NCI-H2196 treated with DMSO at 0.1 percent for 48 hours (cell line): ENCODE measurements around the gene NDC1.
"Not testable (repeated sequence)": the region's sequence is repeated elsewhere in the genome, so short reads cannot be mapped to it uniquely, and the experiment has no call there.

ENCODE experiments used
- DNase-seq: peaks from one replicate; lab custom pipeline; 2025; ENCODE audit not compliant: unreplicated experiment; lab: John Stamatoyannopoulos, UW

The NDC1 gene, protein sequence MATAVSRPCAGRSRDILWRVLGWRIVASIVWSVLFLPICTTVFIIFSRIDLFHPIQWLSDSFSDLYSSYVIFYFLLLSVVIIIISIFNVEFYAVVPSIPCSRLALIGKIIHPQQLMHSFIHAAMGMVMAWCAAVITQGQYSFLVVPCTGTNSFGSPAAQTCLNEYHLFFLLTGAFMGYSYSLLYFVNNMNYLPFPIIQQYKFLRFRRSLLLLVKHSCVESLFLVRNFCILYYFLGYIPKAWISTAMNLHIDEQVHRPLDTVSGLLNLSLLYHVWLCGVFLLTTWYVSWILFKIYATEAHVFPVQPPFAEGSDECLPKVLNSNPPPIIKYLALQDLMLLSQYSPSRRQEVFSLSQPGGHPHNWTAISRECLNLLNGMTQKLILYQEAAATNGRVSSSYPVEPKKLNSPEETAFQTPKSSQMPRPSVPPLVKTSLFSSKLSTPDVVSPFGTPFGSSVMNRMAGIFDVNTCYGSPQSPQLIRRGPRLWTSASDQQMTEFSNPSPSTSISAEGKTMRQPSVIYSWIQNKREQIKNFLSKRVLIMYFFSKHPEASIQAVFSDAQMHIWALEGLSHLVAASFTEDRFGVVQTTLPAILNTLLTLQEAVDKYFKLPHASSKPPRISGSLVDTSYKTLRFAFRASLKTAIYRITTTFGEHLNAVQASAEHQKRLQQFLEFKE

DNA sequence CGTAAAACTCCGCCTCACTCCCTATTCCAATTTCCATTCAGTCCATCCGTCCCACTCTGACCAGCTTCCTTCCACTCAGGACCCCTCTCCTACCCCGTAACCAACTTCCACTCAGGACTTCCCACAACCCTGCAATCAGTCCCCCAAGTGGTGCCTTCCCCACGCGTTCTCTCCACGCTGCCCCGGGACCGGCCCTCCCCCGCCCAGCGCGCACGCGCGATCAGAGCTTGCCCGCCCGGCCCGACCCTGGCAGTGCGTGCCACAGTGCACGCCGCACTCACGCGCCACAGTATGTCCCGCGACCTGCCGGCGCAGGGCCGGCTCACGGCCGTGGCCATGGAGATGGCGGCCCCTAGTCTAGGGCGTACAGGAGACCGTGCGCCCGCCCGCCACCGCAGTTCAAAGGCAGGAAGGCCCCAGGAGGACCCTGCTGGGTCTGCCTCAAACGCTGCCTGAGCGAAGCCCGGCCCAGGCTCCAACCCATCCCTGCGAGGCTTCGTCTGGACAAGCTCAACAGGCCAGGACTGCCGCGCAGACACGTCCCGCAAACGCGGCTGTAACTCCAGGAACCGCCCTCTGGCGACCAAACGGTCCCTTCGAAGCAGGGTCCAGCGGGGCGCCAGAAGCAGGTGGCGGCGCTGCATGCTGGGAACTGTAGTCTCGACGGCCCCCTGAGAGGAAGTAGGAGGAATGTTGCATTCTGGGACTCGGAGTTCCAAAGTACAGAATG, at the start of gene NDC1:
Gene NDC1 (minus strand): TSS at position 373 of the 730 bp plus-strand sequence. CDS start 35 bp downstream, at position 338.
- peak; percentile 94 for DNase-seq

DNA sequence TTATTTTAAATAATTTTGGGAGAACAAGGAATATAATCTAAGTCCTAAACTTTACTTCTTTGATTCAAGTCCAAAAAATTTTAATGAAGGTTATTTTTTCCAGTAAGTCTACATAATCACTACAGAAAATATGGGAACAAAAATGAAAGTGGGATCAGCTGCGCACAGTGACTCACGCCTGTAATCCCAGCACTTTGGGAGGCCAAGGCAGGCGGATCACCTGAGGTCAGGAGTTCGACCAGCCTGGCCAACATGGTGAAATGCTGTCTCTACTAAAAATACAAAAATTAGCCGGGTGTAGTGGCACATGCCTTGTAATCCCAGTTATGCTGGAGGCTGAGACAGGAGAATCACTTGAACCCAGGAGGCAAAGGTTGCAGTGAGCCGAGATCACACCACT, 45.5 kb upstream of the NDC1 start:
- not testable (repeated sequence) for DNase-seq

DNA sequence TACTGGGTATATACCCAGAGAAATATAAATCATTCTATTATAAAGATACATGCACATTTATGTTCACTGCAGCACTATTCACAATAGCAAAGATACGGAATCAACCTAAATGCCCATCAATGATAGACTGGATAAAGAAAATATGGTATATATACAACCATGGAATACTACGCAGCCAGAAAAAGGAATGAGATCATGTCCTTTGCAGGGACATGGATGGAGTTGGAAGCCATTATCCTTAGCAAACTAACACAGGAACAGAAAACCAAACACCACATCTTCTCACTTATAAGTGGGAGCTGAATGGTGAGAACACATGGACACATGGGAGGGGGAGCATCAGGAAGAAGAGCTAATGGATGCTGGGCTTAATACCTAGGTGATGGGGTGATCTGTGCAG, 43.8 kb upstream of the NDC1 start:
- not testable (repeated sequence) for DNase-seq

DNA sequence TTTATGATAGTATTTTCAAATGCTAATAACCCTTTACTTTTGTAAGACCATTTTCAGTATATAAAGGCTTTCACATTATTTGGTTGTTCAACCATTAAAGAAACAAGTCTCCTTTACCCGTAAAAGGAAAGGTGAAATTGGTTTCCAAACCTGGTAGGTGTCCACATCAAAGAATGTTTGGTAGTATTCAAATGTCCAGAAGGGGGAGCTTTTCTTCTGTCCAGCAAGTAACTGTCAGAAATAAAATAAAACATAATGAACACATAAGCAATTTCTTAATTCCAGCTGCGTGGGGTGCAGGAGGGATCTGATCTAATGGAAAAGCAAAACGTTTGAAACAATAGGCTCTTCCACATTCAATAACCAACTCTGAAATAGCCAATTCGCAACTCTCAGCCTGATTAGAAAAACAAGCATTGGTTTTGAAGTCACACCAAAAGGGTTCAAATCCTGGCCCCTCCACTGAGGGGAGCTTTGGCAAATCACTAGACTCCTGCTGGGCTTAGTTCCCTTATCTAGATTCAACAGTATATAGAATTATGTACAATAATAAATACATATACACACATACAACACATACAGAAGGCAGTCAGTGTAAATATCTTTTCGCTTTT, 40.5 kb upstream of the NDC1 start:
- peak; percentile 21 for DNase-seq

DNA sequence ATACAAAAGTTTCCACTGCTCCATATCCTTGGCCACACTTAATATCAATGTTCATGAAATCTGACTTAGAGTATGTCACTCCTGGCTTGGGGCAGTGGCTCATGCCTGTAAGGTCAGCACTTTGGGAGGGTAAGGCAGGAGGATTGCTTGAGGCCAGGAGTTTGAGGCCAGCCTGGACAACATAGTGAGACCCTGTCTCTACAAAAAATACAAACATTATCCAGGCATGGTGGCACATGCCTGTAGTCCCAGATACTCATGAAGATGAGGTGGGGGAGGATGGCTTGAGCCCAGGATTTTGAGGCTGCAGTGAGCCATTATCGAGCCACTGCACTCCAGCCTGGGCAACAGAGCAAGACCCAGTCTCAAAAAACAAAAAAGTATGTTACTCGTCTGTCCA, 37.1 kb upstream of the NDC1 start:
- not testable (repeated sequence) for DNase-seq

DNA sequence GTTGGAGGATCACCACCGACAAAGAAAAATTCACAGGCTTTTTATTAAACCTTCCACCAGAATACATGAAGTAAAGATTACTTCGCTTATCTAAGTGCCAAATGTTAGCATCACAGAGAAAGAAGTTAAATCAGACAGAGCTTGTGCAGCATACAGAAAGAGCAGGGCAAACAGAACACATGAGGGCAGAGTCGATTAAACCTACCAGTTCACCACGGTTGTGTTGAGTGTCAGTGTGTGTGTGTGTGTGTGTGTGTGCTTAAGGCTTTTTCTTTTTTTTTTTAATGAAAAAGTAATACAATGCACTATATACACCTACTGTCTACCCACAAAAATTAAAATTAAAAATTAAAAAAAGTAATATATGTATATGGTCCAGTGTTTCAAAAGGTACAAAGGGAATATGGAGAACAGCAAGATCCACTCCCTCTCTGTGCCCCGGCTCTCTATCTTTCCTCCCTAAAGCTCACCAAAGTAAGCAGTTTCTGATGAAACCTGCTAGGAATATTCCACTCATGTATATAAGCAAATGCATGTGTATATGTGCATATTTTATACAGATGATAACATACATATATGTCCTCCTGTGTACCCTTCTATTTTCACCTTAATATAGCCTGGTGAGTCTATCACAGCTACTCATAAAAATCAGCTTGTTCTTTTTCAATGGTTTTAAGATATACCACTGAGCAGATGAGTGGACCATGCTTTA, 33.8 kb upstream of the NDC1 start:
- DNase-seq: no peak

DNA sequence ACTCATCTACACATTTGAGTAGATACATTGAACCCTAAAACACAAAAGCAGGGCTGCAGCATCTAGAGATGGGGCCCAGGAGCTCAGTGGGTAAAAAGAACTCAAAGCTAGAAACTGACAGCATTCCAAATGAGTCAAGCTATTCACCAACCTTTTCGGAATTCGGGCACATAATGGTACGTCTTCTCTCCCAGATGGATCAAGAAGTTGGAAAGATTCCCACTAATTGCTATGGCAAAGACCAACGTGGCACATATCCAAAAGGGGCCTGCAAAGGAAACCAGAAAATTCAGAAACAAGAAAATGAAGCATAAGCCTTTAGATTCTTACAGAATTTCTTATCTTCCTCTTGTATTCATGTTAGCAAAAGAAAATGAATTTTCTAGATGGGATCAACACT, 33.1 kb upstream of the NDC1 start:
- no peak for DNase-seq

DNA sequence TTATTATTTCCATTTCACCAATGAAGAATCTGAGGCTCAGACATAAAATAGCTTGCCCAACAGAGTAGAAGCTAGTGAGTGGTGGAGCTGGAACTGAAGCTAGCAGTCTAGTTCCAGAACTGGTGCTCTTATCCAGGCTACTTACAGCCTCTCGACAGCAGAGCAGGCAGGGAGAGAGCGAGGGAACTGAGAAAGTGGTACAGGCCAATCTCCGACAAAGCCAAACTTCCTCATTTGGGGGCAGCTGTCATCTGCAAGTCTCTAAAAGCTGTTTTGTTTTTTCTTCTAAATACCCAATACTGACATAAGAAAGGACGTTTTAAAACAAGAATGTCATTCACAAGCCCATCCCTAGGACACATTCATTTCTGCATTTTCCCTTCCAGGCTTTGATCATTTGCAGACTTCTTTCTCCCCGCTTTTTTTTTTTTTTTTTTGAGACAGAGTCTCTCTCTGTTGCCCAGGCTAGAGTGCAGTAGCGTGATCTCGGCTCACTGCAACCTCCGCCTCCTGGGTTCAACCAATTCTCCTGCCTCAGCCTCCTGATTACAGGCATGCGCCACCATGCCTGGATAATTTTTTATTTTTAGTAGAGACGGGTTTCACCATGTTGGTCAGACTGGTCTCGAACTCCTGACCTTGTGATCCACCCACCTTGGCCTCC, 31.5 kb upstream of the NDC1 start:
- DNase-seq: no peak

DNA sequence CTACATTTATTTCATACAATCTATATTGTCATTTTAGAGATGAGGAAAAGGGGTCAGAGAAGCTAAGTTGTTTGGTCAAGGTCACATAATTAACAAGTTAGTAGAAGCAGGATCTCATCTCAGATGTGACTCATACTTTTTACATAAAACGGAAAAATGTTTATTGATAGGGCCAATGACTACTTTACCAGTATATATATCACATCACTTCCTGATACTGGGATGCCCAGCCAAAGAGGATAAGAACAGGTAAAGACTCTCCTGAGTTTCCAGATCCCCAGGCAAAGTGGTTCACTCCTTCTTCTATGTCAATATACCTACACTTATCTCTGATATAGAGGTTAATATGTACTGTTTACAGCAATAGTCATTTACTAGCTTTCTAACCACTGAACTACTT, 30.5 kb upstream of the NDC1 start:
- no peak for DNase-seq

DNA sequence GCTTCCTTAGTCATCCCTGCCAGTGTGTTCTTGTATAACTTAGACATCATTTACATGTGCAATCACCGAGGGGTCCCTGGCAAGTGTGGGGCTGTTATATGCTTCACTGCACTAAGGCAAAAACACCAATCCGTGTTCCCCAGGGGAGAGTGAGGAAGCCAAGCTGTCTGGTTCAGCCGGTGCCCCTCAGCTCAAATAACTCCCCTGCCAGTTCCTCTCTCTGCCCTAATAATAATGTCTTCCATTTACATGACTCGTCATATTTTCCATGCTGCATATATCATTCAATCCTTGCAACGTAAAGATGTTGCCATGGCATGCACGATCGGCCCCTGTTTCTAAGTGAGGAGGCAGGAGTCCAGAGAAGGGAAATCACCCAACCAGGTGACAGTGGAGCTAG, 24.4 kb upstream of the NDC1 start:
- no peak for DNase-seq

DNA sequence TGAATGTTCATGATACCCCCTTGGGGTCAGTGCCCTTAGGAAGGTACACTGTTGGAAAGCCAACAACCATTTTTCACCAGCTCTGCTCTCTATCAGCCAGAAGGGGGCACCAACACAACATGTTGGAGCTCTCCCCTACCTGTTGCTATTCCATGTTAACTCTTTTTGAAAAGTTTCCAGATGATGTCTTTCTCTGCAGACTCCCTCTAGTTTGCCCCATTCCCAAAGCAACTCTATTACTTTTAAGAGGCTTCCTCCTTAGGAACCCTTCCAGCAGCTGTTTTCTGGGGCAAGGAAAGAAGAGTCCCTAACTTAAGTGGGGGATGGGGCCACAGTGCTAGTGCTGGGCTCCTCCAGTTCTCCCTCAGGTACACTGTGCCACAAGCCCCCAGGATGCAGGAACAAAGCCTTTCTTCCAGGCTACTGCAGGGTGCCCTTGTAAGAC, 22.9 kb upstream of the NDC1 start:
- peak; percentile 56 for DNase-seq

DNA sequence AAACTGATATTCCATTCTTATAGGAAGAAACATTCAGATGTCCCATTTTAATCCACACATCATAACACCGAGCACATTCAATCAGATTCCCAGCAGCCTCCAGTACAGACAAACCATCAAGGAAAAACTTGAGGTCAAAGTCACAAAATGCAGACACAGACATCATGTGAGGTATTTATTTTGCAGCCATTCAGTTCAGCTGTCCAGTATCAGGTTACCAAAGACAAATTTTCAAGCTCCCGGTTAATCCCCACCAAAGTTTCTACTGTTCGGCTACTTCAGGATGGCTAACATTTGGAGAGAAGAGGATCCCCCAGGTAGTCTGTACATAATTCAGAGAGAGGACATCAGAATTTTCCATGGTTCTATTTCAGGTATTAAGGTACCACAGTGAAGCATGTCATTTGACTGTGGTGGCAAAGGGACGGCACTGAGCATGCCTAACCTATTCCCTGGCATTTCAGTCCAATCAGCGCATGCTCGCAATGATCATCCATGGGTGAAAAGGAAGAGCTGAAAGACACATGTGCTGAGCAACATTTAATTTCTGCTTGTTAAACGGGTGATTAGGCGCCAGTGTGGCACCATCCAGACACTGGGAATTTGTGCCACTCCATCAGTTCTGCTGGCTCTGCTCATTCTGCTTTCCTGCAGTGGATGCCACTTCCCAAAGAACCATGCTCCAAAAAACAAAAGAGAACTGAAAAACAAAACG, 13.6 kb upstream of the NDC1 start:
- DNase-seq: no peak

DNA sequence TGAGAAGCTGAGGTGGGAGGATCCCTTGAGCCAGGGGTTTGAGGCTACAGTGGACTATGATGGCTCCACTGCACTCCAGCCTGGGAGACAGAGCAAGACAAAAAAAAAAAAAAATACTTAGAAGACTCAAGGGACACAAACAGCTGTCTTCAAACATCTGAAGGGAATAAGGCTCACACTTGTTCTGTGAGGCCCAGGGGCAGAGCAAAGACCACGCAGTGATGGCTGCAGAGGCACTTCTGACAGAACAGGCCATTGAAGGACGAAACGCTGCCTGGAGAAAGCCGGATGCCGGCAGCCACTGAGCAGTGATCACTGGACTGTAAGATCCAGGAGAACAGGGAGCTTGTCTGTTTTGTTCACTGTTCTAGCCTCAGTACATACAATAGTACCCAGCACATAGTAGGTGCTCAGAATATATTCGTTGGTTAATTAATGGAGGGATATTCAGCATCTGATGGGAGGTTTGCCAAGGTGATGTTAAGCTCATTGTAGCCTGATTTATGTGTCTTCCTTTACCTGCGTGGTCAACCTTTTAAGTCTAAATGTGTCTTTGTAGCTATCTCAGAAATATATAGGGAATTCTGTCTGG, 12.1 kb upstream of the NDC1 start:
- no peak for DNase-seq

DNA sequence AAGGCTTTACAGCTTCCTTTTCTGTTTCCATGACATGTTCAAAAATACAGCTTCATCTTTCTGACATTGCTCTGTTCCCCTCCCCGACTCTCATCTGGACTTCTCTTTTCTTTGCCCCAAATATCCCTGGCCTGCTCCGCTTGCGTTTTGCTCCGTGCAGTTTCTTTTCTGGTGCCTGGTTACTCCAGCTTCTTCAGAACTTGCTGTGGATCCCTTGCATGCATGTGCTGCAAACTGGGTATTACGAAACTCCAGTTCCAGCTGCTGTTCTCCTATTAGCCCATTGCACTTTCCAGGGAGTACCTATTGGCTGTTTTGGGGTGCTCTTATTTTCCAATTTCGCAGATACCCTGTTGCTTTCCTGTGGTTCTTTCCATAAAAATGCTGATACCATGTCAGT, 9.9 kb upstream of the NDC1 start:
- no peak for DNase-seq

DNA sequence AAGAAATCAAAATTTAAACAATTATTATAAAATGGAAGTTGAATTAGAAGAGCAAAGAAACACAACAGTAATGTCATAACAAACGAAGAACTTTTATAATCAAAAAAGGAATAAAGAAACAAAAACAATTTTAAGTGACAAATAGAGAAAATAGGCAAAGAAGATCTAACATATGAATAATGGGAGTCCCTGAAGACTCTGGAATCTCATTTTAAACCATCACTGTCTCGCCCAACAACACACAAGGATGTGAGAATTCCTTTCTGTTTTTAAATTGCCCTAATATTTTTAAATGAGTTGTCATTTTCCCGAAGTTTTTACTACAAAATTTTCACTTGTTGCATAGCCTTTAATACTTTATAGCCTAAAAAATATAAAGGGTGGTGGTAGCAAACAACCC, 4.3 kb upstream of the NDC1 start:
- no peak for DNase-seq

DNA sequence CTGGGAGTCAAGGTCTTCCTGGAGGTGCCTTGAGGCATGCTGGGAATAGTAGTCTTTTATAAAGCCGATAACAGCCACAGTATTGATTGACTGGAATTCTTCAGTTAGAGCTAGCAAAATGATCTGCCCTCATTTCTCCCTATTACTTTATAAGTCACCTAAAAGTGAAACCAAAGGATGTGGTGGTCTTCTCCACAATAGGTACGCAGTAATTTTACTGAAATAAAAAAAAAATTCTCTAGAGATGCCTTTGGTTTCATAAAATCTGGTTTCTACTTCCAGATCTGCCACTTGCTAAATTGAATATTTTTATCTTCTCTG, 518 bp upstream of the NDC1 start:
- no peak for DNase-seq

DNA sequence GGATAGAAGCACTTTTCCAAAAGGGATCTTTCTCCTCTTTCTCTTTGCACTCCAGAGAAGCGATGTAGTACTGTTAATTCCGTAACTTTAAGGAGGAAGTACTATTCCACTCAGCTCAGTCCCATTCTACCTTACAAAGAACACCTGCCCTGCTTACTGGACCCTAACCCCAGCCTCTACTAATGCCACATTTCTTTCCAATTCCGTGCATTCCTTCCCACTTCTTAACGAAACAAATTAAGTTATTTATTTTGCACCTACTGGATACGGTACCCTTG, 511 bp downstream of the NDC1 start:
- DNase-seq: no peak

DNA sequence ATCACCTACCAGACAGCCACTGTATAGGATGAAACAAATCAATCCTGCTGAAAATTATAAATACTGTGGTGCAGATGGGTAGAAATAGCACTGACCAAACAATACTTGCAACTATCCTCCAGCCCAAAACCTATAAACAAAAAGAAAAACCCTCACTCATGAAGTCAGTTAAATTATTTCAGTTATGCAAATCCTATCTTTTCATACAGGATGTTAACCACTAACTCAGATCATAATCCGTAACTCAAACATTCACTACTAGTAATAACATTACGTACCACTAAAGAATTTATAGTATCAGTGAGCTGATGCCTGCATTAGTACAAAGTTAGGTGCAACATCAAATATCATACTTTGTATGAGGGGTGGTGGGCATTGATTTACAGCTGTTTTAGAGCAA, 2.6 kb downstream of the NDC1 start:
- no peak for DNase-seq

DNA sequence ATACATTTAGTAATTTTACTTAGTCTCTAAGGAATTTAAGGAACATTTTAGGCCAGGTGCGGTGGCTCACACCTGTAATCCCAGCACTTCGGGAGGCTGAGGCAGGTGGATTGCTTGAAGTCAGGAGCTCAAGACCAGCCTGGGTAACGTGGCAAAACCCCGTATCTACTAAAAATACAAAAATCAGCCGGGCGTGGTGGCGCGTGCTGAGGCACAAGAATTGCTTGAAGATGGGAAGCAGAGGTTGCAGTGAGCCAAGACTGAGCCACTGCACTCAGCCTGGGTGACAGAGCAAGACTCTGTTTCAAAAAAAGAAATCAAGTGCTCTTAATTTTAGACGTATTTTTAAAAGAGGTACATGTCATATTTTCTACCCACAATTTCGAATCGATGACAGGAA, 3.3 kb downstream of the NDC1 start:
- DNase-seq: no peak

DNA sequence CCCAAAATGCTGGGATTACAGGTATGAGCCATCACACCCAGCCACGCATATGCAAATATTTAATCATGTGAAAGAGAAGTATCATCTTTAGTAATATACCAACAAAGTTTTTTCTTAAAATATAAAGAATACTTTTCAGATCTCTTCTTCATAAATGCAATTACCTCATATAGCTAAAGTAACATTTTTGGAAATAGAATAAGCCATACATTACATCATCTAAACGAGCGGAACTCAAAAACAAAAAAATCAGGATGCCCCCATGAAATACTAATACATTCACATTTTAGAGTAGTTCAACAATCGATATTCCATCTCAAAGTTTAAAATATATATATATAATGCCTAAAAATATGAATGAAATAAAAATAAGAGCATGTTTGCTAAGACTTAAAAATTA, 4.7 kb downstream of the NDC1 start:
- DNase-seq: no peak
